Activated CD4-positive, alpha-beta T cell treated with anti-CD3 and anti-CD28 coated beads, Interleukin-2, amount 50 U/mL, for 24 hours (primary cell): ENCODE measurements around the gene CLDN4.
"Not testable (repeated sequence)": the region's sequence is repeated elsewhere in the genome, so short reads cannot be mapped to it uniquely, and the experiment has no call there.

Experiments used
- DNase-seq, 2 donors: peaks; one replicate each; pipeline ENCODE4 v3.0.0-alpha.2; 2020; ENCODE audit warnings: low read depth in 1 of 2, low spot score in 1 of 2

CLDN4 gene

DNA sequence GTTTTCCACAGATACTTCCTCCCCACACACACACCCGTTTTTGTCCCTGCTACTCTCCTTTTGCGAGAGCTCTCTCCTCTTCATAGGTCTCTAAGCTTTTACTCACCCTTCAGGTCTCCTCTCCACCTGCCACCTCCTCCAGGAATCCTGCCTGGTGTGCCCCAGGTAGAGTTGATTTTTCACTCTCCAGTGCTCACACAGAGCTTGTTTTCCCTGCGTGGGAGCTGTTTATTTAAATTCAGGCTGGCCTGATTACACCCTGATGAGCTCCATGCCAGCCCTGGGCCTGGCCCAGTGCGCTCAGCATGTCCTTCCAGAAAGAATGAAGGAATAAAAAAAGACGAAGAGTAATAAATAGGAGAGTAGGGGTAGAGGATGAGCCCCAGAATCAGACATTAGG lies 7.5 kb upstream of the CLDN4 start:
- DNase-seq, result no peak

DNA sequence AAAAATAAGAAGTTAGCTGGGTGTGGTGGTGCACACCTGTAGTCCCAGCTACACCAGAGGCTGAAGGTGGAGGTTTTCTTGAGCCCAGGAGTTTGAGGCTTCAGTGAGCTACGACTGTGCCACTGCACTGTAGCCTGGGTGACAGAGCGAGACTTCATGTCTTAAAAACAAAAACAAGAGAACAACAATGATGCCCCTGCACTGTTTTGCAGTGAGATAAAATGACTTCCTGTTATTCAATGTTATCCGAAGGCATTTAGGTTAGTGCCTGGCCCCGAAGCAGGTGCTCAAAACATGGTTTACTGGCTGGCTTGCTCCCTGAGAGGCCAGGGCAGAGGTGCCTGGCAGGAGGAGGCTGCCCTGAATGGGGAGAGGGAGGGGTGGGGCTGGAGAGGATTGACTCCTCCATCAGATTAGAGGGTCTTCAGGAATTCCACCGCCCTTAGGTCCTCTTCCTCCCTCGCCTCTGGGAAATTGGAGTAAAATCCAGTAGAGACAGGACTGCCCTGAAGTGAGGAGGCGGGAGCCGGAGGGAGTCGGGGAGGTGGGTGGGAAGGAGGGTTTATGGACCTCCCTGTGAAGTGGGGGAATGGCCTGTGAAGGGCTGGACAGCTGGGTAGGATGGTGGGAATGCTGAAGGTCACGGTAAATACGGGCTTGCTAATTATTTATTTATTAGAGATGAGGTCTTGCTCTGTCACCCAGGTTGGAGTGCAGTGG lies 6.8 kb upstream of the CLDN4 start:
- DNase-seq, result no peak

DNA sequence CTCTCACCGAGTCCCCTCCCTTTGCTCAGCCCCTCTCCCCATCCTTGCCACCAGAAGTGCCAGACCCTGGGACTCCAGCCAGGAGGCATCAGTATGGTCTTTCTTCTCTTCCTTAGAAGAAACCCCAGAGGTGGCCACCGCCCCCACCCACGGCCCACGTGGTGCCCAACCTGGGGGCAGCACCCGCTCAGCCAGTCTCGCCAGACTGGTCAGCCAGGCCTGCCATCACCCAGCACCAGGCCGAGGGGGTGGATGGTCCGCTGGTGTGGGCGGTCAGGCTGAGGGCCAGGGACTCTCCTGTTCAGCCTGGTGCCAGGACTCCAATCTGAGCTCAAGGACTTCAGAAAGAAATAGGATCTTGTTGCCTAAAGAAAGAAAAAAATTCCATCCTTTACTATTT lies 5.8 kb upstream of the CLDN4 start:
- no peak for DNase-seq

DNA sequence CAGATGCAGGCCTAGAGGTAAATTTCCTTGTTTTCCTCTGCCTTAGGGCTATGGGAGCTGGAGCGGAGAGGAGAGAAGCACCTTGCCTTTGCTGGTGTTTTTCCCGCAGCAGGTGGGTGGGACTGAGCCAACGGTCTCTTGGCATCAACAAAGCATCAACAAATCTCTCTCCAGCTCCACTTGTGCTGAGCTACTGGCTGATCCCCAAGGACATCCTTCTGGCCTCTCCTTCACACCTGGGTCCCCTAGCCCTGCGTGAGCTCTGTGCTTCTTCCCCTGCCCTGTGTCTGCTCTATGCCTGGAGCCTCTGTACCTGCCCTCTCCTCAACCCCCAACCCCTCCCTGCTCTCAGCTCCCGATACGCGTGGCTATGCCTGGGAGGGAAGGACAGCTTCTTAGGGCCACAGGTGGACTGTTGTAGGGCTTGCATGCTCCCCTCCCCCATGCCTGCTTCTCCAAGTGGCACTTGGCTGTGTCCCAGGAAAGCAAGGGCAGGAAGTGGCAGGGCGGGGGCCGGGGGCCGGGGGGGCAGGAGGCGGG lies 3.2 kb upstream of the CLDN4 start:
- no peak for DNase-seq

DNA sequence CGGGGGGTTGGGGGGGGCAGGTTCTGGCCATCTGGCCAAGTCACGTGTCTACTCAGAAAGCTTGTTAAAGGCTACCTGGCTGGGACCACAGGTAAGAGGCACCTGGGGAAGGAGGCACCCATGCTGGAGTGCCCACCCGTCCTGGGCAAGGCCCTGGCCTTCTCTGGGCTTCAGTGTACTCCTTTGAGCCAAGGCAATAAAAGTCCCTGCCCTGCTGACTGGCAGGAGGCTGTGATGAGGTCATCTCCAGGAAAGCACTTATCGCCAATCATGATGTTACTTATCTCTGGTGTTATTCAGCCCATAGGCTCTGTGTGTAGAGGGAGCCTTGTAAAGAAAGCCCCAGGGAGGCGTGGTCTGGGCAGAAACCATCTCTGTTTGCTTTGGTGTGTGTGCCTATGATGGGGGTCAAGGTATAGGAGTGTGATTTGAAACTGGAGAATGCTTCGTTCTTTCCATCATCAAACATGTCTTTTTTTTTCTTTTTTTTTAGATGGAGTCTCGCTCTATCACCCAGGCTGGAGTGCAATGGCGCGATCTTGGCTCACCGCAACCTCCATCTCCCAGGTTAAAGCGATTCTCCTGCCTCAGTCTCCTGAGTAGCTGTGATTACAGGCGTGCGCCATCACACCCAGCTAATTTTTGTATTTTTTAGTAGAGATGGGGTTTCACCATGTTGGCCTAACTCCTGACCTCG lies 2.5 kb upstream of the CLDN4 start:
- DNase-seq, result no peak

DNA sequence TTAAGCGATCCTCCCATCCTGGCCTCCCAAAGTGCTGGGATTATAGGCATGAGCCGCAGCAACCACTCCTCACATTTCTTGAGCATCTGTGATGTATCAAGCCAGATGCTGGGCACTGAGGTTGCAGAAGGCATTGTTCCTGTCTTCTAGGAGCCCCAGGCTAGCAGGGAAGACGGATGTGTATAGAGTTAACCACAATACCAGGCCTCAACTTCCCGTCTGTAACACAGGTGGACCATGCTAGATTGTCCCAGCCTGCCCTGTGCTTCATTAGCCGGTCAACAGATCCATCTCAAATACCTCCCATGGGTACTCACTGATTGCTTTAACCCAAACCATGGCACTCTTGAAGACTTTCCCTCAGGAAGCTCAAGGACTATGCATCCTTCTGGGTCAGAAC lies 1.8 kb upstream of the CLDN4 start:
- DNase-seq, result no peak

DNA sequence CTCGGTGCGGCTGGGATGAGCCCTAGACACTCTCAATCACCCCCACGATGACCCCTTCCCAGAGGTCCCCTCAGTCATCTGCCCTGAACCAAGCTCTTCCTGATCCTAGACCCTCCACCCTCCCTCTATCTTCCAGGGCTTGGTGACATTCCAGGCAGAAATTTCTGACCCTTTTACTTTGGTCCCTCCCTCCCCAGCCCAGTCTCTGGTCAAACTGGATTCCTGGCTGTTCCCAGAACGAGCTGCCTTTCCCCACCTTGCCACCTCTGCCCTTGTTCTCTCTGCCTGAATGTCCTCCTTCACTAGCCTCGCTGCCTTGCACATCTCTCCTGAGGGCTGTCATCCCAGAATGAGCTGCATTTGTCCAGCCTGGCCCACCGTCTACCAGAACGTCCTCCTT lies 1.3 kb upstream of the CLDN4 start:
- DNase-seq, result no peak

DNA sequence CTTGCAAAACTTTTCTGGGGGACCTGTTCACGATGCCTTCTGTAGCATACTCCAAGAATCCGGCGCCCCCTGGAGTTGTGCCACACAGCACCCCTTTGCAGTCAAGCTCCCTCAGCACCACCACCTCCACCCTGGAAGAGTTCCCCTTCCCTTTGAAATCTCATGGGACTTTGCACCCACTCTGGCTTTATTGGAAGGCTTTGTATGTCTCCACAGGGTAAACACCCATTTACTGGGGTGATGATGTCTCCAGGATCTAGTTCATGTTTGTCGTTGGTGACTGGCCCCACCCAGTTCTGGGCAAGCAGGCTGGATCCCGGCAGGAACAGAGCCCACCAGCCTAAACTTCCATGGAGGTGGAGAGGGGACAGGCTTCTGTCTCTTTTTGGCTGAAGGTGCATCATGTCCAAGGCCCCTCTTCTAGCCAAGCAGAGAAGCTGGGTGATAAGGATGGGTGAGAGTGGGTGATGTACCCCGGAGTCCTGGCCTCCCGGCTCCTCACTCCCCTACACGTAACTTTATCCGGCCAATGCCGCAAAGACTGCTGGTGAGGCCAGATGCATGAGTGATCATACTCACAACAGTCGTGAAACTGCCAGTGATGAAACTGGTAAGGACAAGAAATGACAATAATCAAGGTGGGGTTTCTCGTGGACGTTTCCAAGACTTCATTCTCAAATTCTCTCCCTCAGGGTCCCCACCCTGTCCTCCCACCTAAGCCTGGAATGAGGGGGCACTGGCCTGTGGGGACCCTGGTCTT lies 695 bp upstream of the CLDN4 start:
- DNase-seq, result no peak

DNA sequence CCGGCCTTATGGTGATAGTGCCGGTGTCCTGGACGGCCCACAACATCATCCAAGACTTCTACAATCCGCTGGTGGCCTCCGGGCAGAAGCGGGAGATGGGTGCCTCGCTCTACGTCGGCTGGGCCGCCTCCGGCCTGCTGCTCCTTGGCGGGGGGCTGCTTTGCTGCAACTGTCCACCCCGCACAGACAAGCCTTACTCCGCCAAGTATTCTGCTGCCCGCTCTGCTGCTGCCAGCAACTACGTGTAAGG lies 713 bp downstream of the CLDN4 start:
- no peak for DNase-seq

DNA sequence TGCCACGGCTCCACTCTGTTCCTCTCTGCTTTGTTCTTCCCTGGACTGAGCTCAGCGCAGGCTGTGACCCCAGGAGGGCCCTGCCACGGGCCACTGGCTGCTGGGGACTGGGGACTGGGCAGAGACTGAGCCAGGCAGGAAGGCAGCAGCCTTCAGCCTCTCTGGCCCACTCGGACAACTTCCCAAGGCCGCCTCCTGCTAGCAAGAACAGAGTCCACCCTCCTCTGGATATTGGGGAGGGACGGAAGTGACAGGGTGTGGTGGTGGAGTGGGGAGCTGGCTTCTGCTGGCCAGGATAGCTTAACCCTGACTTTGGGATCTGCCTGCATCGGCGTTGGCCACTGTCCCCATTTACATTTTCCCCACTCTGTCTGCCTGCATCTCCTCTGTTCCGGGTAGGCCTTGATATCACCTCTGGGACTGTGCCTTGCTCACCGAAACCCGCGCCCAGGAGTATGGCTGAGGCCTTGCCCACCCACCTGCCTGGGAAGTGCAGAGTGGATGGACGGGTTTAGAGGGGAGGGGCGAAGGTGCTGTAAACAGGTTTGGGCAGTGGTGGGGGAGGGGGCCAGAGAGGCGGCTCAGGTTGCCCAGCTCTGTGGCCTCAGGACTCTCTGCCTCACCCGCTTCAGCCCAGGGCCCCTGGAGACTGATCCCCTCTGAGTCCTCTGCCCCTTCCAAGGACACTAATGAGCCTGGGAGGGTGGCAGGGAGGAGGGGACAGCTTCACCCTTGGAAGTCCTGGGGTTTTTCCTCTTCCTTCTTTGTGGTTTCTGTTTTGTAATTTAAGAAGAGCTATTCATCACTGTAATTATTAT lies 1.2 kb downstream of the CLDN4 start:
- DNase-seq, result no peak

DNA sequence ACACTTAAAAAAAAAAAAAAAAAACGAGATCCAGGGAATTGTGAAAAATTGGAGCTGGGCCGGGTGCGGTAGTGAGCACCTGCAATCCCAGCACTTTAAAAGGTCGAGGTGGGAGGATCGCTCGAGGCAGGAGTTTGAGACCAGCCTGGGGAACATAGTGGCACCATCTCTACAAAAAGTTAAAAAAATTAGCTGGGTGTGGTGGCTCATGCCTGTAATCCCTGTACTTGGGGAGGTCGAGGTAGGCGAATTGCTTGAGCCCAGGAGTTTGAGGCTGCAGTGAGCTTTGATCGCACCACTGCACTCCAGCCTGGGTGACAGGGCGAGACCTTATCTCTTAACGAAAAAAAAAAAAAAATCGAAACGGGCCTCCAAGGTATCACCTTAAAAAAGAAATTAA lies 2.0 kb downstream of the CLDN4 start:
- no peak for DNase-seq

DNA sequence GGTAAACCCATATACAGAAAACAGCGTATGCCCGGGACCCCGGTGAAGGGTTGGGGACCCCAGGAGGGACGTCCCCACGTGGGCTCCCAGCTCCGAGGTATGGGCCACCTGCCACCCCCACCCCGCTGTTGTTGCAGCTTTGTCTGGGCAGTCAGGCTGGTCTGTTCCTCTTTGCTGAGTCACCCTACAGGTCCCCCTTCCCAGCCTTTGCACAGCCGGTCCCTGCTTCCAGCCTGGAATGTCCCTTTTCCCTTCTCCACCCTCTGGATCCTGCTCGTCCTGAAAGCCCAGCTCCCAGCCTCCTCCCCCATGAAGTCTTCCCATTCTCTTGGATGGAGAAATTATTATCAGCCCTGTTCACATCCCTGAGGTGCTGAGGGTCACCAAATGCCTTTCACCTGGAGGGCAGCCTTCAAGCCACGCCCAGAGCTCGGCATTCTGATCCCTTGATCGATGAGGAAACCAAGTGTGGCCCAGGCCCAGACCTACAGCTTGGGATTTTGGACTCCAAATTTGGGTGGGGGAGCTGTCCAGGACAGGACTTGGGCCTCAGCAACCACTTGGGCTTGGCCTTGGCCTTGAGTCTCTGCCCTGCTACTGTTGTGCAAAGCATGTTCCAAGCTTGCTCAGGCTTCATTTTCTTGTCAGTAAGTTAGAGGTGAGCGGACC lies 2.6 kb downstream of the CLDN4 start:
- no peak for DNase-seq

DNA sequence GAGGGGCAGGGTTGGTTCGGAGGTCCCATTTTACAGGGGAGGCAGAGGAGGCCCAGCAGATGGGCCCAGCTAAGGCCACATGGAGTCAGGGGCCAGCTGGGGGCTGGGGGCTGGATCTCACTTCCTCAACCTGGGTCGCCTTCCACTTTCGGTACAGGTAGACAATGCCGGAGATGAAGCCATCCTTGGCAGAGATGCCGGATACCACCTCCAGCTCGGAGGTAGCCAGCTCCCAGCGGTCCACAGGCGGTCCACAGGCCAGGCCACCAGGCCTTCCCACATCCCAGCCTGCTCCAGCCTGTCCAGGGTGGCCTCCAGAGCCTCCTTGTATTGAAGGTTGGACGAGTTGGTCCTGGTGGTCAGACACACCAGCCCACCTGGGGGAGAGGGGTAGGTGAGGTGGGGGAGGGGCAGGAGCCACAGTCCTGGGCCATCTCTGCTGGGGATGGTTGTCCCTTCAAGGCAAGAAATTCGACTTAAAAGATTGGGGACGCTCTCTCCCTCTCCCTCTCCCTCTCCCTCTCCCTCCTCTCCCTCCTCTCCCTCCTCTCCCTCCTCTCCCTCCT lies 3.9 kb downstream of the CLDN4 start:
- no peak for DNase-seq

DNA sequence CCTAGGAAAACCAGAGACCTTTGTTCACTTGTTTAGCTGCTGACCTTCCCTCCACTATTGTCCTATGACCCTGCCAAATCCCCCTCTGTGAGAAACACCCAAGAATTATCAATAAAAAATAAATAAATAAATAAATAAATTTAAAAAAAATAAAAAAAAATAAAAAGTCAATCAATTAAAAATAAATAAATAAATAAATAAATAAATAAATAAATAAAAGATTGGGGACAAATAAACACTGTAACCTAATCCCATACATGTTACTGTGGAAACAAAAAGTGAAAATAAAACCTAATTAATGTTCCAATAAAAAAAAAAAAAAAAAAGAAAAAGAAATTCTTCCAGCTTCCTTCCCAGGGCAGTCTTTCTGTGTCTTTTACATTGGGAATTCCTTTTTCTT lies 6.4 kb downstream of the CLDN4 start:
- DNase-seq, result not testable (repeated sequence)

DNA sequence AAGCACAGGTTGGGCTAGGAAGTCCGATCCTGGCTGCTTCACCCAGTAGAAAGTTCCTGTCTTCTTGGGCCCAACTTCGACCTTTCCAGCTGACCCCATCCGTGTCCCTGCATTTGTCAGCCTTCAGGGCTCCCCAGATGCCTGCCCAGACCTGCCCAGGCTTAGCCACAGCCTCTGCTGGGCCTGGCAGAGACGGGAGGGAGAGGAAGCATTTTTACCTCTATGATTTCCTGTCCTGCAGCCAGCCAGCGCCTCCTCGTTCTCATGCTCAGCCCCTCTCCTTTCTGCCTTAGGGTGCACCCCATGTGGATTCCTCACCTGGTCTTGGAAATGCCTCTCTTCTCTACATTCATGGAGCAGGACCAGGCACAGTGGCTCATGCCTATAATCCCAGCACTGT lies 7.8 kb downstream of the CLDN4 start:
- DNase-seq, result no peak

DNA sequence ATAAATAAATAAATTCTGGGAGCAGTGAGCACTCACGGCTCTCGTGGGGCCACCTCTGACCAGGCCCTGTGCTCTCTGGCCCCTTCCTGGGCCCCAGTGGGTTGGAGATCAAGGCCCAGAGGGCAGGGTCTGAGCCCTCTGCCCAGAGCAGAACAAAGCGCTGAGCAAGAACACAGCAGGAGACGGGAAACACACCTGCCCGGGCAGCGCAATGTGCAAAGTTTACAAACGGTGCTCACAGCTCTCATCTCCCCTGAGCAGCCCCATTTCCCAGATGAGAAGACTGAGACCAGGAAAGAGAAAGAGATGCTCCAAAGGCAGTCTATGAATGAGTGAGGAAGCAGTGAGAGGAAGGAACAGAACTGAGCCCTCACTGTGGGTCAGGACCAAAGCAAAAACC lies 8.5 kb downstream of the CLDN4 start:
- no peak for DNase-seq

DNA sequence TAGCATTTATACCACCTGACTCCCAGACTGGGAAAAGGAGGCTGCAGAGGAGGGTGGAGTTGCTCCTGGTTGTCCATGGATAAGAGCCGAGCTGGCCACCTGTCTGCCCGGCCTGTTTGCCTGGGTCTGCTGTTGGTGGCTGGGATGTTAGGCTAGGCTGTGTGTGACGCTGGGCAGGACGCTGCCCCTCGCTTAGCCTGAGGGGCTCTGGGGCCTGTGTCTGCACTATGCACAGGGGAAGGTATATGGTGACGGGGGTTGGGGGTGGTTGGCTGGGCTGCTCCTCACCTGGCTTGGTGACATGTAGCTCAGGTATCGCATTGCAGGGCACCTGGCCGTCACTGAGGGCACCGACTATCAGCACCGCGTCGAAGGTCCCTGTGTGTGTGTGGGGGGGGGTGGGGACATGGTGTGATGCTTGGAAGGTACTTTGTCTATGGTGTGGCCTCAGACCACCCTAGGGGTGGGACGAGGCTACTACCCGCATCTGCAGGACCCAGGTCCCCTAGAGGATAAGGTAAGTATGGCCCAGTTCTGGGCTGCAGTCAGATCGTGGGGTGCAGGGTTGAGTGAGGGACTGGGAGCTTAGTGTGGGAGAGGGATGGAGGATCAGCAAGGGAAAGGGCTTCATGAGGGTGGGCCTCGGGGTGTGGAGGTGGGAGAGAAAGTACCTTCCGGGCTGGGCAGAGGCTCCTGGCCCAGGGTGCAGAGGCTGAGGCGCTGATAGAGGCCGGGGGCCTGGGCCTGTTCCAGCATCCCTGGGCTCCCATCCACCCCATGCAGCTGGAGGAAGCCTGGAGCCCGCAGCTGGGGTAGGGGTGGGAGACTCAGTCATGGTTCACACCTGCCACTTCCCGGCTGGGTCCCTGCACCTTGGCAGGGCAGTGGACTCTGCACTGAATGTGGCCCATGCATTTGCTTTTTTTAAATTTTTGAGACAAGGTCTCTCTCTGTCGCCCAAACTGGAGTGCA lies 9.2 kb downstream of the CLDN4 start:
- DNase-seq, result no peak

DNA sequence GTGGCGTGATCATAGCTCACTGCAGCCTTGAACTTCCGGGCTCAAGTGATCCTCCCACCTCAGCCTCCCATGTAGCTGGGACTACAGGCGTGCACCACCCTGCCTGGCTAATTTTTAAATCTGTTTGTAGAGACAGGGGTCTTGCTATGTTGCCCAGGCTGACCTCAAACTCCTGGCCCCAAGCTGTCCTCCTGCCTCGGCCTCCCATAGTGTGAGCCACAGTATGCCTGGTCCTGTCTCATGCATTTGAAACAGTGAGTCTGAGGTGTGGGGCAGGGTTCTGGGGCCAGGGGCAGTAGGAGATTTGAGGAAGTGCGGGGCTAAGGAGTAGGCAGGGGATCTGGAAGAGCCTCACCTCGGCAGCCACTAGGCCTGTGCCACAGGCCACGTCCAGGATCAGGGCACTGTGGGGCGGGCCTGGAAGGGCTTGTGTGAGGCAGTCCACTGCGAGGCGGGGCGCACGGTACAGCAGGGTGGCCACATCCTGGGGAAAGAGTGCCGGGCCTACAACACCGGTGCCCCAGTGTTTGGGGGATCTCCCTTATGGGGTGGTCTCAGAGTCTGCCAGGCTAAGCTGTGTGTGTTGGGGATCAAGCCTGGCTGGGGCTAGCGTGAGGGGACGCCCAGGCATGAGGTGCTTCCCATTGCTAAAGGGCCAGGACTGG lies 10.1 kb downstream of the CLDN4 start:
- DNase-seq, result no peak

DNA sequence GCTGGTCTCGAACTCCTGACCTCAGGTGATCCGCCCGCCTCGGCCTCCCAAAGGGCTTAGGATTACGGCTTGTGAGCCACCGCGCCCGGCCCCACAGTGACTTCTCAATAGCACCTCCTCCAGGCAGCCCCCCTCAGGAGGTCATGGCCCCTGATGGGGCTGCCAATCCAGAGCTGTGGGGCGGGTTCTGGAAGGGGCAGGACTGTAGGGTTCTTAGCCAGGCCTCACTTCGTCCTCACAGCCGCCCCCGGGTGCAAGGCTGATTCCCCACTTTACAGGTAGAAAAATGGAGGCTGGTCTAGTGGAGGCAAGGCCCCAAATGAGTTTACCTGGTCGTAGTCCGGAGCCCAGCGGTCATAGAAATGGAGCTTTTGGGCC lies 10.9 kb downstream of the CLDN4 start:
- DNase-seq, result no peak
